Measurements from ENCODE around the gene RGS4.

DNA sequence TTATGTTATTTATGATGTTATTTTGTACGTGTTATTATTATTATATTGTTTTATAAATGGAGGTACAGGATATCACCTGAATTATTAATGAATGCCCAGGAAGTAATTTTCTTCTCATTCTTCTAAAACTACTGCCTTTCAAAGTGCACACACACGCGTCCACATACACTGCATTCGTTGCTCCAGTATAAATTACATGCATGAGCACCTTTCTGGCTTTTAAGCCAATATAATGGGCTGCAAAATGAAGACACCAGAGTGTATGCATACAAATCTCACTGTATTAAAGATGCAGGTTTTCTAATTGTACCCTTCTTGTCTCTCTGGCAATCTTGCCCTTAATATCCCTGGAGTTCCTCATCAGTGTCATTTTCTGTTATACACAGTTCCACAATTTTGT, 6.9 kb downstream of the RGS4 start:
- TF ChIP-seq CTCF (optimal IDR thresholded peaks at IDR 0.05 in 1 of 3, IDR thresholded peaks at IDR 0.05 in 1 of 3, conservative IDR thresholded peaks at IDR 0.05 in 1 of 3; ENCODE audit: extremely low read depth in 1 of 3, insufficient read depth in 2 of 3, low read length in 3 of 3): no peak
- TF ChIP-seq EZH2 (IDR thresholded peaks at IDR 0.05; ENCODE audit: low read length): no peak

Measured in keratinocyte (primary cell).